CD4-positive, alpha-beta T cell treated with Interleukin-17A for 4 hours (primary cell): Measurements from ENCODE around the gene SLC9A1.
"Not testable (repeated sequence)": the region's sequence is repeated elsewhere in the genome, so short reads cannot be mapped to it uniquely, and the experiment has no call there.

Source experiments
- DNase-seq: peaks from one replicate; pipeline ENCODE4 v3.0.0-alpha.2; 2020; ENCODE audit warnings: mixed read lengths

Gene SLC9A1

DNA sequence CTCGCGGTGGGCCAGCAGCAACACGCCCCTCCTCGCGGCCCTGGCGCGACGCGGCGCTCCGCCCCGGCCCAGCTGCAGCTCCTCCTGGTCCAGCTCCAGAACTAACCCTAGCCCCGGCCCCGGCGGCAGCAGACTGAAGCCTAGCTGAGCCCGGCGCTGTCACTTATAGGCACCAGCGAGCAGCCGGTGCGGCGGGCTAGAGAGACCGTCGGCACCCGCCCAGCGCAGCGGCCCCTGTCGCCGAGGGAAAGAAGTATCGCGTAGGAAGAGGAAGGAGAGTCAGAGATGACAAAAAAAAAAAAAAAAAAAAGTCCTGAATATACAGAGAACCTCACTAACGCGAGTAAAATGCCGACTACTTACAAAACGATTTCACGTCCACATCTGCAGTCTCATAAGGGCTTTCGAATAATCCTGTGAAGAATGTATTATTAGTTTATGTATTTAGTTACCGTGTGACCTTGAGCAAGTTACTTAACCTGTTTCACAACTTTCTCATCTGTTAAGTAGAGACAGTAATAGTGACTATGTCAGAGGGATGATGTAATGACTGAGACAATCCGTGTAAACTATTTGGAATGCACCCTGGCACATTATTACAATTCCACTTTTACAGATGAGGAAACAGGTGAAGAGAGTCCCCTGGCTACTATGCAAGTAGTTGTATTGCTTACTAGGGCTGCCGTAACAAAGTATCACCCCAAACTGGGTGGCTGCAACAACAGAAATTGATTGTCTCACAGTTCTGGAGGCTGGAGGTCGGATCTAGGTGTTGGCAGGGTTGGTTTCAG is at the start of gene SLC9A1:
SLC9A1 (minus strand) TSS at position 135 of the 791 bp plus-strand sequence. CDS start 791 bp downstream, outside the sequence.
- peak; percentile 91 for DNase-seq

DNA sequence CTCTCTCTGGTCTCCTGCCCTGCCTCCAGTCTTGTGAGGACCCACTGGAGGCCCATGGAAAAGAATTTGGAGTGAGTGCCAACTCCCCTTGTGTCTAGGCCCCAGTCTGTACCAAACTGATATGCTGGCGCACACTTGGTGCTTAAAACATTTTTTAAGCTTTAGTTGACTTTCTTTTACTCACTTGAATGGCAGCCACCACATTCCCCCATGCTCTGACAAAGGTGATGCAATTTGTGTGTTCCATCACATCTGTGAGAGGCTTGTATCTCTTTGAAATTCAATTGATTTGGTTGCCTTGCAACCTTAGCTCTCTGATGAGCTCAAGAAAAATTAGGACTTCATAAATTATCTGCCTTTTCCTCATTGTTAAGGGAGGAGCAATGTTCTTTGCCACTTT is 49.0 kb upstream of the SLC9A1 start:
- DNase-seq, result no peak

DNA sequence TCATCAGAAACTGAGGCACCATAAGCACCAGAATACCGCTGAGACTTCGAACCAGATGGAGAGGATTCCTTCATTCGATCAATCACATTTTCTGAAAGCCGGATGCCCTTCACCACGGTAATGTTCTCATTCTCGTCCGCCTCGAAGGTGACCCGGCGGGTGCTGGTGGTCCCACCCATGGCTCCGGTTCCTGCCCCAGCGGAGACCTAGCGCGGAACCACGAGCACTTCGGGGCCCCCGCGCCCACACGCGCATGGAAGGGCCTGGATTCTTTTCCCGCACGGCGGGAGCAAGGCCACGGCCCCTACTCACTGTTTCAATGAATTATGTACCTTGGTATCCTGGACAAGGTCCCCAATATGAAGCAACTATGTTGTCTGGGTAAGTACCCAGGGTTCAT is 46.4 kb upstream of the SLC9A1 start:
- DNase-seq, result no peak

DNA sequence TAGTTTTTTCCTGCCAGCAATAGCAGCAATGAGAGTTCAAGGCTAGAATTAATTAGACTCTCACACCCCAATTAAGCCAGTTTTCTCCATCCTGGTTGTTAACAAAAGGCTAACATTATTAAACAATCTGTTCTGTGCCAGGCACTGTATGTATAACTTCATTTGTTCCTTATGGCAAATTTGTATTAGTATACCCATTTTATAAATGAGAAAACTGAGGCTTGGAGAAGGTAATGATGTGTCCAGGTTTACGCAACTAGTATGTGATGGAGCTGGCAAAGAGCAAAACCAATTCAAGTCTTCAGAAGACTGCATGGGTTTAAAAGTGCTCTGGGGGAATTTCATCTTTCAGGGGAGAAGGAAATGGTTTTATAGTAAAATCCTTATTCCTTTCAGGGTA is 38.3 kb upstream of the SLC9A1 start:
- no peak for DNase-seq

DNA sequence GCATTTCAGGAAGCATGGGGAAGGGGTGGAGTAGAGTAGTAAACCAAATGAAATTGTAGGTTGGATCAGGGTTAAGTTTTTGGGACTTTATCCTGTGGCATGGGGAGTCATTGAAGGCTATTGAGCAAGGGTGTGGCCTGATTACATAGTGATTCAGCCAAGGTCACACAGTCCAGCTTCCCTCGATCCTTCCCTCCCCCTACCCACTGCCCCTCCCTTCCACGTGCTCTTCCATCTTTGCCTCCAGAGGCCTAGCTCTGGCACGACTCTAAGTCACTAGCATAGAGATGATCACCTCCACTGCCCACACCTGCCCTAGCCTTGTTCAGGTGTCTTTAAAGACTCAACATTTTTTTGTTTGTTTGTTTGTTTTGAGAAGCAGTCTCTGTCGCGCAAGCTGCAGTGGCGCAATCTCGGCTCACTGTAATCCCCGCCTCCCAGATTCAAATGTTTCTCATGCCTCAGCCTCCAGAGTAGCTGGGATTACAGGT is 37.2 kb upstream of the SLC9A1 start:
- DNase-seq, result no peak

DNA sequence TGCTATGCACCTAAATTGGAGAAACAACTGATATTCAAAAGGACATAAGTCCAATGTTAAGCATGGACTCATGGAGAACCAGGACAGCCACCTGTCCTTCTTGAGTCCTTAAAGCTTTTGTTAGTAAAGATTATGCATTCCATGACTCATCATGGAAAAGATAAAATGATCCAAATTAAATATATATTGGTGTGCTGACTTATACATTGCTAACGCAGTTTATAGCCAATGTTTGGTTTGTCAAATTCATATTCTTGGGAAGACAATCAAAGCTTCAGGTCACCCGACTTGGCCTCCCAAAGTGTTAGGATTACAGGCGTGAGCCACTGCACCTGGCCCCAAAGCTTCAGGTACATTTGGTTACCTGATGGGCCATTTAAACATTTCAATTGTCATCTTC is 29.7 kb upstream of the SLC9A1 start:
- DNase-seq, result not testable (repeated sequence)

DNA sequence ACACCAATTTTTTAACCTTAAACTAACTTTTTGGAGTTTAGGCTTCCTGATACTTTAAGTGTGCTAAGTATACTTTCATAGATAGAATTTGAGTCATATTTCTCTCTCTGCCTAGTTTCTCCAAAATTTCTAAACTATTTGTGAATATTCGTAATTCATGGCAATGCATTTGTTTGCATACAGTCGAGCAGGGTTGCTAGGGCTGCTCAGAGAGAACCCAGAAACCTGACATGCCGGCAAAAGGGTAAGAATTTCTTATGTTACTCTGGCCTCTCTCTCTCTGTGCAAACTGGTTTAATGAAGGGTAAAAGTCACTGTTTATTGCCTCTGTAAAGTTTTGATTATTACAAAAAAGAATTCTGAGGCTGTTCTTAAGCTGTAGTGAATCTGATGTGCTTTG is 25.1 kb upstream of the SLC9A1 start:
- DNase-seq, result no peak

DNA sequence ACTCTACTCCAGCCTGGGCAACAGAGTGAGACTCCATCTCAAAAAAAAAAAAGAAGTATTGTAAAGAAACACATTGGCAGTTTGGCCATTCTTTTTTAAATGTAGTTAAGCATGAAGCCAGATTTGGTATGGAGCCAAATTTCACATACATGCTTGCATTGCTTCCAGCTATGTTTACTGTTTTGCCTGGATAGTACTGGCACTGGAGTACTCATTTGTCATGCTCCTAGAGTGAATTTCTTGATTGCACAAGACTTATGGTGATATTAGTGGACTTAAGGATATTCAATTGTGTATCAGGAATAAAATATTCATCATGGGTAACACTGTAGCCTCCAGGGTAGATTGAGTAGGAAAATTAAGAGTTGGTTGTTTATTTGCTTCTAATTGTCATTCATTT is 24.5 kb upstream of the SLC9A1 start:
- DNase-seq, result no peak

DNA sequence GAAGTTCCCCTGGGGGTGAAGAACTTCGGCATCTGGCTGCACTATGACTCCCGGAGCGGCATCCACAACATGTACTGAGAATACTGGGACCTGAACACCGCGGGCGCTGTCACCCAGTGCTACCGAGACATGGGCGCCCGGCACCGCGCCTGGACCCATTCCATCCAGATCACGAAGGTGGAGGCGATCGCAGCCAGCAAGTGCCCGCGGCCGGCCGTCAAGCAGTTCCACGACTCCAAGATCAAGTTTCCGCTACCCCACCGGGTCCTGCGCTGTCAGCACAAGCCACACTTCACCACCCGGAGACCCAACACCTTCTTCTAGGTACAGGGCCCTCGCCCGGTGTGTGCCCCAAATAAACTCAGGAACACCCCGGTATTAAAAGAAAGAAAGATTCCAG is 22.0 kb upstream of the SLC9A1 start:
- no peak for DNase-seq

DNA sequence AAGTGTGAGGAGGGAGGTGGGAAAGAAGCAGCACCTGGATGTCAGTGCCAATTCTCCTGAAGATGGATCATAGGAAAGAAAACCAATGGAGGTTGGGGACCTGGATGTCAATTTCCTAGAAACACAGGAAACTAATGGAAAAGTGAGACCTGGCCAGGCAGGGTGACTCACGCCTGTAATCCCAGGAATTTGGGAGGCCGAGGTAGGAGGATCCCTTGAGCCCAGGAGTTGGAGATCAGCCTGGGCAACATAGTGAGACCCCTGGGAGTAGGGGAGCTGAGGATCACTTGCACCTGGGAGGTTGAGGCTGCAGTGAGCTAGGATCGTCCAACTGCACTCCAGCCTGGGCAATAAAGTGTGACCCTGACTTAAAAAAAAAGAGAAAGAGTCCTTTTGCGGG is 21.4 kb upstream of the SLC9A1 start:
- DNase-seq, result no peak

DNA sequence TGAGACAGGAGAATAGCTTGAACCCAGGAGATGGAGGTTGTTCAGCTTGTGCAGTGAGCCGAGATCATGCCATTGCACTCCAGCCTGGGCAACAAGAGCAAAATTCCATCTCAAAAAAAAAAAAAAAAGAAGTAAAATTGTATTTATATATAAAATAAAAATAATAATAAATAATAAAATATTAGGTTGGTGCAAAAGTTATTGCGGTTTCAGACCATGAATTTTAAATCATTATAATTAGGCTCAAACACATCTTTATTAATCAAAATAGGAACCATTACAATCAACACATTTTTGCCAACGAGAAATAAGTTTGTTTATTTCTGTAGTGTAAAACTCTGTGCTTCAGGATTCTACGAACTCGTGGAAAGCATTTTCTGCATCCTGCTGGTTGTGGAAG is 18.1 kb upstream of the SLC9A1 start:
- DNase-seq, result not testable (repeated sequence)

DNA sequence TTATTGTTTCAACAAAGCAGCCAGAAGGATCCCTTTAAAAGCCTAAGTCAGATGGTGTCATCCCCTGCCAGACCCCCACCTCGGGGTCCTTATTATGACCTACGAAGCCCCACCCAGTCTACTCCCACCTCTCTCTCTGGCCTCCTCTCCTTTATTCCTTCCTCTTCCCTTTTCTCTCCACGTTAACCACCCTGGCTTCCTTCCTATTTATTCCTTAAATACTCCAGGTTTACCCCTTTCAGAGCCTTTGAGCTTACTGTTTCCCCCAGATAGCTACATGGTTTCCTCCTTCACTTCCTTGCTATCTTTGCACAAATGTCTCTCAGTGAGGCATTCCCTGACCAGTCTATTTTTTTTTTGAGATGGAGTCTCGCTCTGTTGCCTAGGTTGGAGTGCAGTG is 12.0 kb upstream of the SLC9A1 start:
- DNase-seq, result no peak

DNA sequence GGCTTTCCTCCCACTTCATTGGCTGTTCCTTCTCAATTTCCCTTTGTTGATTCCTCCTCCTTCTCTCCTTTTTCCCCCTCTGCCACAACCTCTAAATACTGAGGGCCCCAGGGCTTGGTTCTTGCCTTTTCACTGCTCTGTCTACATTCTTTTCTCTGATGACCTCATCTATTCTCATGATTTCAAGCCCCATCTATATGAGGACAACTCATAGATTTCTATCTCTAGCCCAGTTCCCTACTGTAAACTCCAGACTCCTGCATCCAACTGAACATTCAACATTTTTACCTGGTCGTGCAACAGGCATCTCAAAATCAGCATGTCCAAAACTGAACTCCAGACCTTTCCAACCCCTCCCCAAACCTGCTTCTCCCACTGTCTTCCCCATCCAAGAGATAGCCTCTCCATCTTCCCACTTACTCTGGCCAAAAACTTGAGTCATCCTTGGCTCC is 11.5 kb upstream of the SLC9A1 start:
- DNase-seq, result no peak

DNA sequence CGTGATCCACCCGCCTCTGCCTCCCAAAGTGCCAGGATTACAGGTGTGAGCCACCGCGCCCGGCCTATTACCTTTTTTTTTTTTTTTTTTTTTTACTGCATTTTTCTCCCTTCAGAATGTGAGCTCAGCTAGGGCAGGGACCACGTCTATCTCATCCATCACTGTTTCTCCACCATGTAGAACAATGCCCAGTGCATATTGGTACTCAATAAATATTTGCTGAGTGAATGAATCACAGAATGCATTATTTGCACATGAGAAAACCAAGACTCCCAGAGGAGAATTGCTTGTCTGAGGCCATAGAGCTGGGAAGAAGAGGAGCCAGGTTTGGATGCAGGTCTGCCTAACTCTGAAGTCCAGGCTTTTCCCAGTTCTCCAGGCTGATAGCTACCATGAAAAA is 8.2 kb upstream of the SLC9A1 start:
- no peak for DNase-seq

DNA sequence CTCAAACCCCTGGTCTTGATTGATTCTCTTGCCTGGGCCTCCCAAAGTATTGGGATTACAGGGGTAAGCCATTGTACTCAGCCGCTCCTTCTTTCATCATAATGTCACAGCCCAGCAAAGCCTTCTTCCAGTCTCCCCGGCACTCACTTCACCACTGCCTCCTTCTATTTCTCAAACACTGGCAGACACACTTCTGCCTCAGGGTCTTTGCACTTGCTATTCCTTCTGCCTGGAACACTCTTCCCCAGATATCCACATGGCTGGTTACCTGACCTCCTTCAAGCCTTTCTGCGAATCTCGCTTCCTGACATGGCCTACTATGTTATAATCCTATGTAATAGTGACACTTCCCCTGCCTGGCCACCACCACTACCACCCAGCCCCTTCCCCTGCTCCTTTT is 7.2 kb upstream of the SLC9A1 start:
- DNase-seq, result no peak

DNA sequence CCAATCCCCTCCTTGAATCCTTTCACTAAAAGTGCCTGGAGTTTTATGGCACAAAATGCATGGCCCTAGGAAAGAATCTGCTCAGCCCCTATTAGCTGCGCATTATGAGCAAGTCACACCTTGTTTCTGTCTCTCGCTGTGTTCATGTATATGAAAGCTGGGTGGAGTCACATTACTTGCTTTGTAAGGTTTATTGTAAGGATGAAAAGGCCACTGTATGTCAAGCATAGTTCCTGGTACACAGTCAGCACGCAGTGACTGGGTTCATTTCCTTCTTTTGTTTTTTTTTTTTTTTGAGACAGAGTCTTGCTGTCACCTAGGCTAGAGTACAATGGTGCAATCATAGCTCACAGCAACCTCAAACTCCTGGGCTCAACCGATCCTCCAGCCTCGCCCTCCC is 6.7 kb upstream of the SLC9A1 start:
- peak; percentile 25 for DNase-seq

DNA sequence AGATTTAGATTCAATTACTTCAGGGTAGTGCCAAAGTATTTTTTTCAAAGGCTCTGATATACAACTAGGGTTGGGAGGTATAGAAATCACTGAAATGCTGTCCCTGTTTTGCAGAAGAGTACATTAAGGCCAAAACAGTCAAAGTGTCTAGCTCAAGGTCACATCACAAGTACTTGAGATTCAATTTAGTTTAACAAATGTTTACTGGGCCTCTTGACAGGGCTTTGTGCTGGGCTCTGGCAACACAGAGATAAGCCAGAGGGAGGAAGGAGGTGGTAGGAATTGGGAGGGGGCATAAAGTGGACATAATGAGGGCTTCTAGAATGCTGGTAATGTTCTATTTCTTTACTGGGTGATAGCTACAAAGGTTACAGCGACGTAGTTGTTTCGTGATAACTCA is 2.3 kb upstream of the SLC9A1 start:
- DNase-seq, result no peak

DNA sequence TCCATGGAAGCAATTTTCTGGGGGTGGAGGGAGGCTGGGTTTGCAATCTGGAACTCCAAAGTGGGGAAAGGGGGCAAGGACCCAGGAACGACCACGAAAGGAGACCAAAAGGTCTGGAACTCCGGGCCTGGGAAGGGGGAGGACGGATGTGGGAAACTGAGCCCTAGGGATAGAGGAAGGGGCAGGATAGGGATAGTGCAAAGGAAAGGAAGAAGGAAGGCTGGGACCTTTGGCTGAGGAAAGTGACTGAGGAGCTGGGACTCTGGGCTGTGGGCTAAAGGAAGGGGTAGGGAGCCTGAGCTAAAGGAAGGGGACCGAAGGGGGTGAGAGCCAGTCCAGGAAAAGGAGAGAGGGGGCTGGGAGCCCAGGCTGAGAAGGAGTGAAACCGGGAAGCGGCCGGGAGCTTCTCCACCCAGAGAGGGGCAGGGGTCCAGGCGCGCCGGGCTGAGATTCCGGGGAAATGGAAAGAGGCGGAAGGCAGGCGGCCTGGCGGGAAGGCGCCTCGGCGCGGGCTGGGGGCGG is 395 bp downstream of the SLC9A1 start:
- DNase-seq, result no peak

DNA sequence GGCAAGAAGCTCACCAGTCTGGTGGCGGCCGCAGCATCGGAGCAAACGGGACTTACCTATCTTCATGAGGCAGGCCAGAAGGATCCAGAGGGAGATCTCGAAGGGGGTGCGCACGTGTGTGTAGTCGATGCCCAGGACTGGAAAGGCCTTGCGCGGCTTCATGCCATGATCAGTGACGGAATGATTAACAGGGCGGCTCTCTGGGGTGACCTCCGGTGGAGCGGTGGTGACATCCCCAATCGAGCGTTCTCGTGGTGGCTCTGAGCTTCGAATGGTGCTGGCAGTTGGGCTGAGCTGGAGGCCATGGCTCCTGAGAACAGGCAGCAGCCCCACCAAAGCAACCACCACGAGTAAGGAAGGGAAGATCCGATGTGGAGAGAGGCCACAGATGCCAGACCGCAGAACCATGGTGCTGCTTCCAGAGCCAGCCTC is 982 bp downstream of the SLC9A1 start:
- DNase-seq, result no peak

DNA sequence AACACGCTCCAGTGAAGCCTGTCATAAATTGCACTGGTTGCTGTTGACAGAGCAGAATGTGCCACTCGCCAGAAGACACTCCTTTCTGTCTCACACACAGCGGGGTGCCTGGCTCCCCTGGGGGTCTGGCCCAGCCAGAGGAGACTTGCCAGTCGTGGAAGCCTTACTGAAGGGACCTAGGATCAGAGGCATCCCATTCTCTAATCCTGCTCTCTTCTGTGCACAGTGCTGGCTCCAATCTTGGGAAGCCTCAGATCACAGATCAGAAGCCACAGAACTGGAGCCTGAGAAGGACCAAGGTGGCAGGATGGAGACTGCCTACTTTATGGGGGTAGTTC is 1.4 kb downstream of the SLC9A1 start:
- DNase-seq, result no peak

DNA sequence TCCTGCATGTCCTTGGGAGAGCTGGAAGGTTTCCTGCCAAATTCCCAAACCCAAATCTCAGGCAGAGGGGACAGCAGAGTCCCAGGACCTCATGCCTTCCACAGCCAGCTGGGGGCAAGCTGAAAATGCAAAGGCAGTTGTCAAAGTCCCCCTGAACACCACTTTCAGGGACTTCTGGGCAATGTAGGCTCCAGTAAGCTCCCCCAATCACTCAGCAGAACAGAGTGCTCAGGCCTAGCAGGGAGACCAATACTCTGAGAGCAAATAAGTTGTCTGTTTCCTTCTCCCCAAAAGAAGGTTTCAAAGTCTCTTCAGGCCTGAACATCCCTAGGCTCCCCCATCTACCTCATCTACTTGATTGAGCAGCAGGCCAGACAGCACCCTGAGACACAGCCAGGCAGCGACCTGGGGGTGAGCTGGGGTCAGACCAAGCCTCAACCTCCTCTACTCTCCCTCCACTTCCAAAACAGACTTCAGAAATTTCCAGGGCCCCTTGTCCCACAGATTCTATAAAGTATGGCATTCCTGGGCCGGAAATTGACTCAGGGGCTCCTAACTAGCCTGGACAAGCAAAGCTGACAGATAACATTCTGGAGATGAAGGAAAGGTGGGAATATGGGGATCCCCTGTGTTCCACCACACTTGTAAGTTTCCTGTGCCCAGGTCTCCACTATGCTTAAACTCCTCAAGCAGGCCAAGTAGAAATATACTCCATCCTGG is 1.9 kb downstream of the SLC9A1 start:
- DNase-seq, result no peak

DNA sequence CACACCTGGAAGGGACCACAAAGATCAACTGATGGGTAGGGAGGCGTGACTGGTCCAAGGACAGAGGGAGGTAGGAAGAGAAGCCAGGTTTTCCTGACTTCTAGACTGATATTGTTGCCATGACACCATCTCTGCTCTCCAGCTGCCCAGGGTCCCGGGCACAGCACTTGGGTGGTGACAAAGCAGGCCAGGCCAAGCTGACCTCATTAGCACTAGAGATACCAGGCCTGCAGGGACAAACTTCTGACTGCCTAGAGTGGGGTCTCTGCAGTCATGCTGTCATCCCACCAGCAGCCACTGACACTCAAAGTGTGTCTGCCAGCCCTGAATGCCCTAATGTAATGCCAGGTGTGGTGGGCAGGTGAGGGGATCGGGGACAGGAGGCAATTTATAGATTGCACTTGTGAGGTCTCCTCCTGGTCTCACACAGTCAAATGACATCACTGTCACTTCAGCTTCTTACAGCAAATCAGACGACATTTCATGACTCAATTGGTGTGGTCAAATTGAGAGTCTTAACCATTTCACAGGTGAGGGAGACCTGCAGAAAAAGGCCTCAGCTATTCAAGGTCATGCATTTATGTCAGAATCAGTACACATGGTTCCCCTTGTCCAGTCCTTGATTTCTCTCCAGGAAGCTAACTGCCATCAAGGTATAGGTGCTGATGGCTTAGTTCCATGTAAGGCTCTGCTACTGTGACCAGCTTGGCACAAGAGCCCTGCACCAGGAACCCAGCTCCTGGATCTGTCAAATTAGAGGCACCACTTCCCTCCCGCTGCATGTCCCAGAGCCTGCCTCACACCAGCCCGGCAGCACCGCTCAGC is 2.7 kb downstream of the SLC9A1 start:
- DNase-seq, result no peak

DNA sequence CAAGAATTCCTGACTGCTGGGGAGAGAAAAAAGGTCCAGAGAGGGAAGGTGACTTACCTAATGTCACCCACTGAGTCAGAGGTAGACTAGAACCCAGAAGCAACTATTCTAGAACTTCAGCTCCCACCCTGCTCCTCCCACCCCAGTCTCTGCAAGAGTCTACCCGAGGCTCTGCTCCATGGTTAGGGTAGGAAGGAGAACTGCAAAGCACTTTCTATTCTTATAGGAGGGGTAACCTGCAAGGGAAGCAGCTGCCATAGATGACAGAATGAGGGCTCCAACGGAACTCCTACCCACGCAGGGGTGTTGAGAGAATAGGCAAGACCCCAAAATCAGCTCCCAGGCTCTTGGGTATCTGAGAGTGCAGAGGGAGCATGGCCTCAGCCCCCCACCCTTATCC is 4.3 kb downstream of the SLC9A1 start:
- no peak for DNase-seq
